ENCODE measurements around the gene MEX3C. TPM values are rescaled to one million over a fixed set of nuclear protein-coding genes. Genes with fewer than 3 reads are reported as not detected.

MEX3C gene
- total RNA-seq, 1 donor from 2014 or later = 94.7 TPM

GRCh38 chr18:51193621-51194287 is 3.7 kb downstream of the MEX3C start:
- Histone ChIP-seq H3K36me3 (no peaks in the 10 kb centered on the region), H4K20me1 (ENCODE audit: low read depth) (peaks cover 66% of the 10 kb centered on the region), H2AFZ (replicated peaks) (no peak overlapping the region), H3K4me1 (peaks cover 35% of the 10 kb centered on the region), H3K4me3 (peak overlapping the region; percentile 83), H3K27me3 (no peaks in the 10 kb centered on the region), H3K9me3 (ENCODE audit: low read depth) (no peaks in the 10 kb centered on the region), H3K79me2 (ENCODE audit: low read depth) (peaks cover 81% of the 10 kb centered on the region), H3F3A (ENCODE audit: low read depth) (peaks cover 21% of the 10 kb centered on the region), H3K27ac (no peak overlapping the region), H3K4me2 (peak overlapping the region; percentile 87), H3K9ac (no peak overlapping the region)
- peaks cover 8% of the 10 kb centered on the region for H3K27me3 Mint-ChIP-seq (ENCODE audit: insufficient read depth, low read depth)
- no peak overlapping the region for H3K27ac Mint-ChIP-seq
- H3K36me3 Mint-ChIP-seq = peaks cover 45% of the 10 kb centered on the region
- DNase-seq (ENCODE audit: low spot score) = no peak
- peaks cover 26% of the 10 kb centered on the region for H3K4me1 Mint-ChIP-seq
- H3K9me3 Mint-ChIP-seq = peaks cover 6% of the 10 kb centered on the region
- TF ChIP-seq EZH2 (IDR thresholded peaks at IDR 0.05) = no peak
- TF ChIP-seq EZH2phosphoT487 (IDR thresholded peaks at IDR 0.05) = no peak
- no peak for TF ChIP-seq CTCF (IDR thresholded peaks at IDR 0.05)
- H3K4me3 Mint-ChIP-seq = peak overlapping the region; percentile 98

DNA sequence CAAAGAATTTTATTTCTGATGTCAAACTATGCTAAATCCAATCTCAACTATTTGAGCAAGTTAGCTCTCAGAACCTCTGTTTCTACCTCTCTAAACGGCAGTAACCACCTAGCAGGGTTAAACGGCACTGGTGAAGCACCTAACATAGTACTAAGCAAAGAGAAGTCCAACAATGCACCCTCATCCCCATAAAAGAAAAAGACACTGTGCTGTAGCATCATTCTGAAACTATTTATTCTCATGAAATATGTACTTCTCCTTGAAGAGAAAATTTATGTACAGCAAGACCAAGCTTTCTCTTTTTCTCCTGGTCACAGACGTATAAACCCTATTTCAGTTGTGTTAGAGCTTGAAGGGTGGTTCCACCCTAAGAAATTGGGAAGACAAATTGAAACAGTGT is 4.8 kb downstream of the MEX3C start:
- DNase-seq (ENCODE audit: low spot score) = no peak
- no peak overlapping the region for H3K27ac ChIP-seq
- H3K27me3 ChIP-seq = no peaks in the 10 kb centered on the region
- peaks cover 77% of the 10 kb centered on the region for H4K20me1 ChIP-seq (ENCODE audit: low read depth)
- H3K4me3 ChIP-seq = peak overlapping the region; percentile 11
- H3F3A ChIP-seq (ENCODE audit: low read depth) = peaks cover 11% of the 10 kb centered on the region
- H3K36me3 Mint-ChIP-seq = peaks cover 50% of the 10 kb centered on the region
- H3K9me3 Mint-ChIP-seq = peaks cover 9% of the 10 kb centered on the region
- H3K79me2 ChIP-seq (ENCODE audit: low read depth) = peaks cover 92% of the 10 kb centered on the region
- H3K4me1 Mint-ChIP-seq = peaks cover 26% of the 10 kb centered on the region
- peak overlapping the region; percentile 87 for H3K4me2 ChIP-seq
- H3K36me3 ChIP-seq = no peaks in the 10 kb centered on the region
- H3K9me3 ChIP-seq (ENCODE audit: low read depth) = no peaks in the 10 kb centered on the region
- H3K4me1 ChIP-seq = peaks cover 35% of the 10 kb centered on the region
- H3K27me3 Mint-ChIP-seq (ENCODE audit: insufficient read depth, low read depth) = peaks cover 4% of the 10 kb centered on the region
- no peak overlapping the region for H2AFZ ChIP-seq (replicated peaks)
- no peak for TF ChIP-seq CTCF (IDR thresholded peaks at IDR 0.05)
- no peak for TF ChIP-seq EZH2phosphoT487 (IDR thresholded peaks at IDR 0.05)
- TF ChIP-seq EZH2 (IDR thresholded peaks at IDR 0.05) = no peak
- H3K9ac ChIP-seq = no peak overlapping the region
- H3K4me3 Mint-ChIP-seq = no peak overlapping the region
- H3K27ac Mint-ChIP-seq = no peak overlapping the region

- H3K27me3 ChIP-seq = no peaks in the 10 kb centered on the region
- H3K4me1 ChIP-seq = peaks cover 35% of the 10 kb centered on the region
- no peak overlapping the region for H2AFZ ChIP-seq (replicated peaks)
- no peak overlapping the region for H3K9ac ChIP-seq
- H3K79me2 ChIP-seq (ENCODE audit: low read depth) = peaks cover 99% of the 10 kb centered on the region
- Mint-ChIP-seq H3K27ac (no peak overlapping the region), H3K36me3 (peaks cover 55% of the 10 kb centered on the region), H3K4me3 (no peak overlapping the region), H3K4me1 (peaks cover 26% of the 10 kb centered on the region), H3K9me3 (peaks cover 14% of the 10 kb centered on the region), H3K27me3 (ENCODE audit: insufficient read depth, low read depth) (peaks cover 3% of the 10 kb centered on the region)
- peaks cover 11% of the 10 kb centered on the region for H3F3A ChIP-seq (ENCODE audit: low read depth)
- H3K4me3 ChIP-seq = peak overlapping the region; percentile 11
- TF ChIP-seq EZH2 (IDR thresholded peaks at IDR 0.05) = no peak
- no peak for TF ChIP-seq CTCF (IDR thresholded peaks at IDR 0.05)
- TF ChIP-seq EZH2phosphoT487 (IDR thresholded peaks at IDR 0.05) = no peak
- H3K36me3 ChIP-seq = no peaks in the 10 kb centered on the region
- DNase-seq (ENCODE audit: low spot score) = no peak
- H3K27ac ChIP-seq = no peak overlapping the region
- no peaks in the 10 kb centered on the region for H3K9me3 ChIP-seq (ENCODE audit: low read depth)
- peak overlapping the region; percentile 87 for H3K4me2 ChIP-seq
- peaks cover 84% of the 10 kb centered on the region for H4K20me1 ChIP-seq (ENCODE audit: low read depth)
These were observed 5.5 kb downstream of the MEX3C start for GRCh38 chr18:51192026-51192425.
